ENCODE results near the gene KRT81.
"Not testable (repeated sequence)": the region's sequence is repeated elsewhere in the genome, so short reads cannot be mapped to it uniquely, and the experiment has no call there.

DNA sequence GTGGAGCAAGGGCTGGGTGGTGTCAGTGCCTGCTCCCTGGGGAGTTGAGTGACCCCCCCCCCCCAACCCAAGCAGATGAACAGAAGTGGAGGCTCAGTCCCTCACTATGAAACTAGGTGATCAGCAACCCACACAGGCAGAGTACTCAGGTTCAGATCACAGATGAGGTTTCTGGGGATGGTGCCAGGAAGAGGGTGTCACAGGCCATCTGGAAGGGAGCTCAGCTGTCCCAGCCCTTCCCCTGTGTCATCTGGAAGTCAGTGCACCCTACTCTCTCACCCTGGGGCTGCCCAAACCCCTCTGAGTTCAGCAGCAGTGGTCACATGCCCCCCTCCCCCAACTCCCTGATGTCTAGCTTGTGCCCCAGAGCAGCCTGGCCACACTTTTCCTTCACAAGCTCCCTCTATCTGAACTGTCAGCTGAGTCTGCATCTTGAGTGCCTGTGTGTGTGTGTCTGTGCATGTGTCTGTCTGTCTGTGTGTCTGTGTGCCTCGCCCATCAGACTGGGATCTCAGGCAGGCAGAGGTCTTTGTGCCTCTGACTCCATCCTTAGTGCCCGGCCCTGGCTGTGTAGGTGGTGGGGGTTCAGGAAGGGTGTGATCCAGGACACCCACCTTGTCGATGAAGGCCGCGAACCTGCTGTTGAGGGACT lies 725 bp downstream of the KRT81 start:
- TF ChIP-seq CTCF (IDR thresholded peaks at IDR 0.05); KAT7 (CRISPR knock-in tag; IDR thresholded peaks at IDR 0.05; ENCODE audit: borderline replicate concordance); CREM (CRISPR knock-in tag; IDR thresholded peaks at IDR 0.05); NR3C1 (CRISPR knock-in tag; conservative IDR thresholded peaks at IDR 0.05; ENCODE audit: low read depth); ATF2 (CRISPR knock-in tag; IDR thresholded peaks at IDR 0.05; ENCODE audit: borderline replicate concordance, low read depth); RELA (CRISPR knock-in tag; IDR thresholded peaks at IDR 0.05; ENCODE audit: borderline replicate concordance); NFYB (CRISPR knock-in tag; conservative IDR thresholded peaks at IDR 0.05; ENCODE audit: low read depth); AFF4 (CRISPR knock-in tag; IDR thresholded peaks at IDR 0.05; ENCODE audit: borderline replicate concordance); NR2C2 (CRISPR knock-in tag; IDR thresholded peaks at IDR 0.05); ZNF317 (CRISPR knock-in tag; IDR thresholded peaks at IDR 0.05; ENCODE audit: borderline replicate concordance, low read depth); FOXP1 (CRISPR knock-in tag; IDR thresholded peaks at IDR 0.05; ENCODE audit: borderline replicate concordance); HMGXB4 (CRISPR knock-in tag; IDR thresholded peaks at IDR 0.05): not testable (repeated sequence)
- TF ChIP-seq, protein P1, sequence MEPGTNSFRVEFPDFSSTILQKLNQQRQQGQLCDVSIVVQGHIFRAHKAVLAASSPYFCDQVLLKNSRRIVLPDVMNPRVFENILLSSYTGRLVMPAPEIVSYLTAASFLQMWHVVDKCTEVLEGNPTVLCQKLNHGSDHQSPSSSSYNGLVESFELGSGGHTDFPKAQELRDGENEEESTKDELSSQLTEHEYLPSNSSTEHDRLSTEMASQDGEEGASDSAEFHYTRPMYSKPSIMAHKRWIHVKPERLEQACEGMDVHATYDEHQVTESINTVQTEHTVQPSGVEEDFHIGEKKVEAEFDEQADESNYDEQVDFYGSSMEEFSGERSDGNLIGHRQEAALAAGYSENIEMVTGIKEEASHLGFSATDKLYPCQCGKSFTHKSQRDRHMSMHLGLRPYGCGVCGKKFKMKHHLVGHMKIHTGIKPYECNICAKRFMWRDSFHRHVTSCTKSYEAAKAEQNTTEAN (CRISPR knock-in tag; IDR thresholded peaks at IDR 0.05) = not testable (repeated sequence)
- TF ChIP-seq, protein P2, sequence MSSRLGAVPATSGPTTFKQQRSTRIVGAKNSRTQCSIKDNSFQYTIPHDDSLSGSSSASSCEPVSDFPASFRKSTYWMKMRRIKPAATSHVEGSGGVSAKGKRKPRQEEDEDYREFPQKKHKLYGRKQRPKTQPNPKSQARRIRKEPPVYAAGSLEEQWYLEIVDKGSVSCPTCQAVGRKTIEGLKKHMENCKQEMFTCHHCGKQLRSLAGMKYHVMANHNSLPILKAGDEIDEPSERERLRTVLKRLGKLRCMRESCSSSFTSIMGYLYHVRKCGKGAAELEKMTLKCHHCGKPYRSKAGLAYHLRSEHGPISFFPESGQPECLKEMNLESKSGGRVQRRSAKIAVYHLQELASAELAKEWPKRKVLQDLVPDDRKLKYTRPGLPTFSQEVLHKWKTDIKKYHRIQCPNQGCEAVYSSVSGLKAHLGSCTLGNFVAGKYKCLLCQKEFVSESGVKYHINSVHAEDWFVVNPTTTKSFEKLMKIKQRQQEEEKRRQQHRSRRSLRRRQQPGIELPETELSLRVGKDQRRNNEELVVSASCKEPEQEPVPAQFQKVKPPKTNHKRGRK (CRISPR knock-in tag; IDR thresholded peaks at IDR 0.05; ENCODE audit: borderline replicate concordance) = not testable (repeated sequence)

All from WTC11 (cell line).